GM23338 (cell line): Measurements from ENCODE around the gene GNG12. TPM values are rescaled to one million over a fixed set of nuclear protein-coding genes. Genes with fewer than 3 reads are reported as not detected.

Experiments
- ATAC-seq: fragments of 200-7000 bp; cut with Tn5 transposase; 3 replicates; pipeline ENCODE4 v1.9.1; 2020
- DNase-seq: peaks from one replicate; pipeline ENCODE4 v3.0.0-alpha.2; 2015; ENCODE audit warnings: low spot score
- H2AFZ ChIP-seq: fragments of 200-600 bp; sonication (generic); 2 replicates; pipeline ENCODE4 v1.8.0; 2016; ENCODE audit warnings: antibody characterized with exemption, mild to moderate bottlenecking, moderate library complexity
- H3F3A ChIP-seq: fragments of 200-600 bp; sonication (generic); replicated peaks from 2 replicates; pipeline ENCODE4 v1.8.0; 2017; ENCODE audit warnings: antibody characterized with exemption, mixed run types, low read depth
- H3K27ac ChIP-seq: fragments of 200-600 bp; sonication (generic); 2 replicates; pipeline ENCODE4 v1.6.1; 2016; ENCODE audit warnings: low read depth
- H3K27me3 ChIP-seq: fragments of 200-600 bp; sonication (generic); 2 replicates; pipeline ENCODE4 v1.8.0; 2016; ENCODE audit warnings: mild to moderate bottlenecking, mixed run types, moderate library complexity; ENCODE audit not compliant: insufficient read depth
- H3K36me3 ChIP-seq: fragments of 200-600 bp; sonication (generic); 2 replicates; pipeline ENCODE4 v1.8.0; 2016; ENCODE audit warnings: mild to moderate bottlenecking; ENCODE audit not compliant: insufficient read depth
- H3K4me1 ChIP-seq: fragments of 200-600 bp; sonication (generic); 2 replicates; pipeline ENCODE4 v1.8.0; 2016; ENCODE audit warnings: mild to moderate bottlenecking, moderate library complexity; ENCODE audit not compliant: insufficient read depth
- H3K4me2 ChIP-seq: fragments of 200-600 bp; sonication (generic); 2 replicates; pipeline ENCODE4 v1.7.1; 2017; ENCODE audit warnings: mixed run types
- H3K4me3 ChIP-seq: fragments of 200-600 bp; sonication (generic); 2 replicates; pipeline ENCODE4 v1.6.1; 2016; ENCODE audit warnings: mixed run types
- H3K79me2 ChIP-seq: fragments of 200-600 bp; sonication (generic); replicated peaks from 2 replicates; pipeline ENCODE4 v1.8.0; 2017; ENCODE audit warnings: mild to moderate bottlenecking; ENCODE audit not compliant: insufficient read depth
- H3K9me2 ChIP-seq: fragments of 200-600 bp; sonication (generic); 2 replicates; pipeline ENCODE4 v1.8.0; 2017; ENCODE audit not compliant: insufficient read depth
- H4K20me1 ChIP-seq: fragments of 200-600 bp; sonication (generic); replicated peaks from 2 replicates; pipeline ENCODE4 v1.8.0; 2017; ENCODE audit warnings: mild to moderate bottlenecking; ENCODE audit not compliant: insufficient read depth
- H3K27ac Mint-ChIP-seq: 2 replicates; pipeline ENCODE4 v1.8.0; 2020; ENCODE audit warnings: inconsistent platforms, mild to moderate bottlenecking, moderate library complexity, mixed read lengths
- H3K27me3 Mint-ChIP-seq: 3 replicates; pipeline ENCODE4 v1.8.0; 2022; ENCODE audit warnings: low read depth, mild to moderate bottlenecking, moderate library complexity, mixed read lengths, inconsistent platforms; ENCODE audit not compliant: insufficient read depth, poor library complexity
- H3K36me3 Mint-ChIP-seq: 3 replicates; pipeline ENCODE4 v1.8.0; 2021; ENCODE audit warnings: low read depth, mild to moderate bottlenecking, inconsistent platforms, moderate library complexity, mixed read lengths
- H3K4me1 Mint-ChIP-seq: 3 replicates; pipeline ENCODE4 v1.8.0; 2020; ENCODE audit warnings: mild to moderate bottlenecking, inconsistent platforms, mixed read lengths
- H3K4me3 Mint-ChIP-seq: 3 replicates; pipeline ENCODE4 v1.8.0; 2021; ENCODE audit warnings: moderate library complexity, mild to moderate bottlenecking, inconsistent platforms, mixed read lengths
- H3K9me3 Mint-ChIP-seq: 3 replicates; pipeline ENCODE4 v1.8.0; 2020; ENCODE audit warnings: moderate library complexity, mild to moderate bottlenecking, inconsistent platforms, mixed read lengths
- CTCF ChIP-seq, 2 experiments: fragments of 200-600 bp in 1 of 2; sonication (generic) in 1 of 2; conservative IDR thresholded peaks; 2 replicates each; pipeline versions ENCODE4 v1.5.1 to v1.6.1; 2016 to 2017; ENCODE audit warnings: antibody characterized with exemption in 2 of 2, low read depth in 2 of 2, mild to moderate bottlenecking in 2 of 2, moderate library complexity in 1 of 2
- ETS1 ChIP-seq: IDR thresholded peaks from 2 replicates; pipeline ENCODE4 v1.6.1; 2016; ENCODE audit warnings: antibody characterized with exemption
- POLR2AphosphoS5 ChIP-seq: IDR thresholded peaks from 2 replicates; pipeline ENCODE4 v1.6.1; 2016; ENCODE audit warnings: antibody characterized with exemption, low read depth
- REST ChIP-seq: IDR thresholded peaks from one replicate; pipeline ENCODE4 v1.6.1; 2018; ENCODE audit warnings: antibody characterized with exemption; ENCODE audit not compliant: unreplicated experiment
- STAT1 ChIP-seq: IDR thresholded peaks from one replicate; pipeline ENCODE4 v1.6.1; 2016; ENCODE audit warnings: antibody characterized with exemption; ENCODE audit not compliant: unreplicated experiment
- ZNF114 ChIP-seq: fragments of 250-450 bp; sonication (Bioruptor Pico); IDR thresholded peaks from 2 replicates; pipeline ENCODE4 v1.5.0; 2020; ENCODE audit warnings: mild to moderate bottlenecking, moderate library complexity
- ZNF331 ChIP-seq: fragments of 250-450 bp; sonication (Bioruptor Pico); IDR thresholded peaks from 2 replicates; pipeline ENCODE4 v1.5.0; 2020; ENCODE audit warnings: low read depth, mild to moderate bottlenecking, moderate library complexity
- ZNF462 ChIP-seq: fragments of 250-450 bp; sonication (Bioruptor Pico); IDR thresholded peaks from 2 replicates; pipeline ENCODE4 v1.5.0; 2020; ENCODE audit warnings: mild to moderate bottlenecking, moderate library complexity
- polyA plus RNA-seq: library from polyadenylated mRNA; unstranded; fragments of >200 nt; fragmentation: Nextera tagmentation; extraction: Ambion mirVana; gene quantifications from 2 replicates; pipeline ENCODE4 v1.2.1, GENCODE V29; 2016
- total RNA-seq: library from RNA; depleted of rRNA; stranded (reverse); fragments of >200 nt; shearing (Covaris generic); gene quantifications from 2 replicates; pipeline ENCODE4 v1.2.3, GENCODE V29; 2014

GNG12 gene
- total and polyA plus RNA-seq, 2 experiments from 2014 or later = 13.4 to 33.0 TPM

GRCh38 chr1:67759066-67759465 is 74.2 kb downstream of the GNG12 start (continued):
- TF ChIP-seq ZNF462 (CRISPR knock-in tag) (no peak), ETS1 (no peak), ZNF331 (no peak), ZNF114 (CRISPR knock-in tag) (no peak), CTCF (conservative IDR thresholded peaks at IDR 0.05; ENCODE audit: low read depth in 2 of 2) (no peak)

DNA sequence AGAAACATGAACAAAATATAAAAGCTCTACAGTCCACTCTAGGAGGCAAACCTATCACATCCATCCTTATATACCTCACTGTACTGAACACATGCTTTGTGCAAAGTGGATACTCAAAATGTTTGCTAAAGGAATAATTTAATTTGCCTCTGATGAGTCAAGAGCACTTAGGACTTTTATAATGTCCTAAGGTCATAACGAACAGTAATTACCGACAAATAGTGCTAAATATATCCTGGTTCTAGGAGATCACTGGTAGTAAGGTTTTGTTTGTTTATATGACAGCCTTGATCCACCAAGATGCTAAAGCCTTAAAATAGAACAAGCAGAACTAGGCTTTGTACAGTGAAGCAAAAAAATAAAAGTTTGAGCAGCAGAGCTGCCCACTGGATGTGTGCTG is 77.6 kb downstream of the GNG12 start:
- no peak overlapping the region for H3K4me2 ChIP-seq
- H2AFZ ChIP-seq = no peak overlapping the region
- ATAC-seq = no peak
- no peak overlapping the region for H3K4me3 ChIP-seq
- no peak for DNase-seq
- no peaks in the 10 kb centered on the region for H3K27me3 ChIP-seq
- H3K4me1 Mint-ChIP-seq = peaks cover 40% of the 10 kb centered on the region
- no peaks in the 10 kb centered on the region for H3F3A ChIP-seq
- H3K27ac ChIP-seq = no peak overlapping the region
- no peaks in the 10 kb centered on the region for H3K36me3 ChIP-seq
- no peaks in the 10 kb centered on the region for H3K9me2 ChIP-seq
- no peaks in the 10 kb centered on the region for H3K79me2 ChIP-seq
- H3K4me1 ChIP-seq = peaks cover 19% of the 10 kb centered on the region; the same call in 1 of the 2 replicates
- H3K36me3 Mint-ChIP-seq = no peaks in the 10 kb centered on the region; the same call in 2 of the 3 replicates
- H3K9me3 Mint-ChIP-seq = no peaks in the 10 kb centered on the region
- H4K20me1 ChIP-seq = no peaks in the 10 kb centered on the region; the same call in 1 of the 2 replicates
- H3K4me3 Mint-ChIP-seq = no peak overlapping the region
- H3K27ac Mint-ChIP-seq = no peak overlapping the region
- no peaks in the 10 kb centered on the region for H3K27me3 Mint-ChIP-seq
- TF ChIP-seq REST (no peak), ZNF331 (no peak), STAT1 (no peak), CTCF (conservative IDR thresholded peaks at IDR 0.05; ENCODE audit: low read depth in 2 of 2) (no peak), ZNF114 (CRISPR knock-in tag) (no peak), POLR2AphosphoS5 (no peak), ETS1 (no peak)
